ENCODE data around the gene BICDL1.

- TF ChIP-seq, protein P1, sequence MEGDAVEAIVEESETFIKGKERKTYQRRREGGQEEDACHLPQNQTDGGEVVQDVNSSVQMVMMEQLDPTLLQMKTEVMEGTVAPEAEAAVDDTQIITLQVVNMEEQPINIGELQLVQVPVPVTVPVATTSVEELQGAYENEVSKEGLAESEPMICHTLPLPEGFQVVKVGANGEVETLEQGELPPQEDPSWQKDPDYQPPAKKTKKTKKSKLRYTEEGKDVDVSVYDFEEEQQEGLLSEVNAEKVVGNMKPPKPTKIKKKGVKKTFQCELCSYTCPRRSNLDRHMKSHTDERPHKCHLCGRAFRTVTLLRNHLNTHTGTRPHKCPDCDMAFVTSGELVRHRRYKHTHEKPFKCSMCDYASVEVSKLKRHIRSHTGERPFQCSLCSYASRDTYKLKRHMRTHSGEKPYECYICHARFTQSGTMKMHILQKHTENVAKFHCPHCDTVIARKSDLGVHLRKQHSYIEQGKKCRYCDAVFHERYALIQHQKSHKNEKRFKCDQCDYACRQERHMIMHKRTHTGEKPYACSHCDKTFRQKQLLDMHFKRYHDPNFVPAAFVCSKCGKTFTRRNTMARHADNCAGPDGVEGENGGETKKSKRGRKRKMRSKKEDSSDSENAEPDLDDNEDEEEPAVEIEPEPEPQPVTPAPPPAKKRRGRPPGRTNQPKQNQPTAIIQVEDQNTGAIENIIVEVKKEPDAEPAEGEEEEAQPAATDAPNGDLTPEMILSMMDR (conservative IDR thresholded peaks at IDR 0.05; ENCODE audit: low read depth, low read length): no peak
- no peak for TF ChIP-seq EZH2 (IDR thresholded peaks at IDR 0.05; ENCODE audit: borderline replicate concordance, low read depth, low read length, poor library complexity, severe bottlenecking)
Measured at GRCh38 chr12:120132863-120133385, 143.9 kb downstream of the BICDL1 start.

Data from A673 (cell line).